AG09309 (cell line): Measurements from ENCODE around the gene TPM2.

Source experiments
- DNase-seq: peaks from one replicate; pipeline ENCODE4 v3.0.0-alpha.2; 2010; ENCODE audit warnings: low read depth
- H3K4me3 ChIP-seq: 2 replicates; pipeline ENCODE4 v1.5.1; 2011; ENCODE audit warnings: mild to moderate bottlenecking, low read depth, low read length, moderate library complexity; ENCODE audit not compliant: control insufficient read depth
- TF ChIP-seq, protein P1 (sequence below): IDR thresholded peaks from 2 replicates; pipeline ENCODE4 v1.5.1; 2011; ENCODE audit warnings: mild to moderate bottlenecking, low read depth, low read length, inconsistent platforms; ENCODE audit not compliant: insufficient read depth, control insufficient read depth; ENCODE audit errors: missing control alignments

Gene TPM2

DNA sequence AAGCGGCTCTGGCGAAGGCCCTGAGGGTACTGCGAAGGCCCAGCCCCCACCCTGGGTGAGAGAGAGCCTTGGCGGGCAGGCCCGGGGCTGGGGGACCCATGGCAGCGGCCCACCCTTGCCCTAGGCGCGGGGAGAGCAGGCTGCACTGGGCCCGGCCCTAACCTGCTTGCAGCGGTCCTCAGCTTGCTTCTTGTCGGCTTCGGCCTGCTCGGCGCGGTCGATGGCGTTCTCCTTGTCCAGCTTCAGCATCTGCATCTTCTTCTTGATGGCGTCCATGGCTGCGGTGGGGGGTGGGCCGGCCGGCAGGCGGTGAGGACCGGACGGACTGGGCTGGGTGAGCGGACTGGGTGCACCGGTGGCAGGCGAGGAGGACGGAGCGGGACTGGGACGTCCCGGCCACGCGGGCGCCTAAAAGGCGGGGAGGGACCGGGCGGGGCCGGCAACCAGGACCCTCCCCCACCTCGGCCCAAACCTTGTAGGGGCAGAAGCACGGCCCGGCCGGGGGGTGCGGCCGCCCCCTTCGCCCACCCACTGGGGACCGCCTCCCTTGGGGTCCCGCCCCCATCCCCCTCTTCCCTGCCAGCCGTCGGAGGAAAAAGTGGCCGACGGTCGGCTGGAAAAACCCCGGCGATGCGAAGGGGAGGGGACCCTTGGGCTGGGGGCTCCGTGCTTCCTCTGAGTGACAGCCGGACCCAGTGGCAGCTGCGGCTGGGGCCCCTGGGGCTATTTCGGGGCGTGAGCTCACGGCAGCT, at the start of gene TPM2:
TSS of gene TPM2 (minus strand) at position 384 of the 752 bp plus-strand sequence. CDS start at position 276, 108 bp downstream.
- H3K4me3 ChIP-seq, result peak within 1 kb of the TSS; percentile 81
- no peak for DNase-seq
- TF ChIP-seq, protein P1, sequence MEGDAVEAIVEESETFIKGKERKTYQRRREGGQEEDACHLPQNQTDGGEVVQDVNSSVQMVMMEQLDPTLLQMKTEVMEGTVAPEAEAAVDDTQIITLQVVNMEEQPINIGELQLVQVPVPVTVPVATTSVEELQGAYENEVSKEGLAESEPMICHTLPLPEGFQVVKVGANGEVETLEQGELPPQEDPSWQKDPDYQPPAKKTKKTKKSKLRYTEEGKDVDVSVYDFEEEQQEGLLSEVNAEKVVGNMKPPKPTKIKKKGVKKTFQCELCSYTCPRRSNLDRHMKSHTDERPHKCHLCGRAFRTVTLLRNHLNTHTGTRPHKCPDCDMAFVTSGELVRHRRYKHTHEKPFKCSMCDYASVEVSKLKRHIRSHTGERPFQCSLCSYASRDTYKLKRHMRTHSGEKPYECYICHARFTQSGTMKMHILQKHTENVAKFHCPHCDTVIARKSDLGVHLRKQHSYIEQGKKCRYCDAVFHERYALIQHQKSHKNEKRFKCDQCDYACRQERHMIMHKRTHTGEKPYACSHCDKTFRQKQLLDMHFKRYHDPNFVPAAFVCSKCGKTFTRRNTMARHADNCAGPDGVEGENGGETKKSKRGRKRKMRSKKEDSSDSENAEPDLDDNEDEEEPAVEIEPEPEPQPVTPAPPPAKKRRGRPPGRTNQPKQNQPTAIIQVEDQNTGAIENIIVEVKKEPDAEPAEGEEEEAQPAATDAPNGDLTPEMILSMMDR, result no peak

DNA sequence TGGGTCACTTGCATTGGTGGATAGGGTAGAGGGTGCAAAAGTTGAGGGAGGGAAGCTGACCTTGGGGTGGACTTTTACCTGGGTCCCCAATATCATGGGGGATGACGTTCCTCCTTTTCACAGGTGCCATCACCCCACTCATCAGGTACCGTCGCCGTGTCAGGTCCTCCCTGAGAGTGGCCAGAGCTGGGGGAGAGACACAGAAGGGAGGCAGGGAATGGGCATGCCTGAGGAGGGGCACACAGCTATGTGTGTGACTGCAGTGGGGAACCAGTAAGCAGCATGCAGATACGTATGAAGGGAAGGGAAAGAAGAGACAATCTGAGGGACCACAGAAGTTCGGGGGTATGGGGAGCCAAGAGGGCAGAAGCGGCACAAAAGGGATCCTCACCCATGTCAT, 49.2 kb upstream of the TPM2 start:
- DNase-seq, result no peak
- TF ChIP-seq, protein P1, result no peak
- H3K4me3 ChIP-seq, result no peak overlapping the region

DNA sequence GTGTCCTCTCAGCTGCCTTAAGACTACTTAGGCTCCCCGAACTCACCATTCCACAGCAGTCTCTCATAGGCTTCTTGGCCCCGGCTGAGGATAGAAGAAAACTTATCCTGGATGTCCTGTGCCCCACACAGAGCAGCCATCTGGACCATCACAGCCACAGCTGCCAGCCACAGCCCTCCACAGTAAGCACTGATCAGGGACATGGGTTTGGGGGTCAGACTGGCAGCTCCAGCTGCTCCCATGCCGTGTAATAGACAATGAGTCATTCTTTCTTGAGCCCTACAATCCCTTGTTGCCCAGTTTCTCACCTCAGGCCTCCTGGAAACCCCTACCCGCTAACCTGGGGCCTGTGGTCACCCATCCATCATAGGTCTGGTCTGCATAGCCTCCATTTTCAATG, 48.5 kb upstream of the TPM2 start:
- TF ChIP-seq, protein P1, result no peak
- no peak overlapping the region for H3K4me3 ChIP-seq
- DNase-seq, result no peak

DNA sequence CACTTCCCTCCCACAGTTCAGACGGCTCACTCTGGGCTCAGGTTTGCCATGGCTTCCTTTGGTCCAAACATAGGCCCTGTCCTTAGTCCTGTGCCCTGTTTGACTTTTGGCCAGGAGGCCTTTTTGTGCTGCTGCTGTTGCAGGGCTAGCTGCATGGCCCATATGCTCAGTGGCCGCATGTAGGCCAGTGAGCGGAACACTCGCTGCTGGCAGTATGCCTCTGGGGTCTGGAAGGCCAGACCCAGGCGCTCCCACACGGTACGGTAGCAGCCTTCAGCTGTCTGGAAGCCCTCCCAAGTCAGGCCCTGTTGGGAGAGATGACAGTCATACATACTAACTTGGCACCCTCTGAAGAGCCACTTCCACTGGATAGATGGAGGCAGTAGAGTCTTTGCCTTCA, 47.4 kb upstream of the TPM2 start:
- DNase-seq, result no peak
- H3K4me3 ChIP-seq, result no peak overlapping the region
- TF ChIP-seq, protein P1, result no peak

DNA sequence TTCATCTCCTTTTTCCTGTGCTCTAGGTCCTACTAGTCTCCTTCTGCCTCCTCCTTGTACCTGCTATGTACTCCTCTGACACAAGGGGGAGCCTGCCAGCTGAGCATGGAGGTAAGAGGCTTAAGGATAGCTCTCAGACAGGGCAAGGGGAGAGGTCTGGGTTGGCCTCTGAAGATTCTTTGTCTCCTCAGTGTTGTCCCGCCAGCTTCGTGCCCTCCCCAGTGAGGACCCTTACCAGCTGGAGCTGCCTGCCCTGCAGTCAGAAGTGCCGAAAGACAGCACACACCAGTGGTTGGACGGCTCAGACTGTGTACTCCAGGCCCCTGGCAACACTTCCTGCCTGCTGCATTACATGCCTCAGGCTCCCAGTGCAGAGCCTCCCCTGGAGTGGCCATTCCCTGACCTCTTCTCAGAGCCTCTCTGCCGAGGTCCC, 46.5 kb upstream of the TPM2 start:
- TF ChIP-seq, protein P1, result peak; percentile 94
- no peak overlapping the region for H3K4me3 ChIP-seq
- peak; percentile 32 for DNase-seq

DNA sequence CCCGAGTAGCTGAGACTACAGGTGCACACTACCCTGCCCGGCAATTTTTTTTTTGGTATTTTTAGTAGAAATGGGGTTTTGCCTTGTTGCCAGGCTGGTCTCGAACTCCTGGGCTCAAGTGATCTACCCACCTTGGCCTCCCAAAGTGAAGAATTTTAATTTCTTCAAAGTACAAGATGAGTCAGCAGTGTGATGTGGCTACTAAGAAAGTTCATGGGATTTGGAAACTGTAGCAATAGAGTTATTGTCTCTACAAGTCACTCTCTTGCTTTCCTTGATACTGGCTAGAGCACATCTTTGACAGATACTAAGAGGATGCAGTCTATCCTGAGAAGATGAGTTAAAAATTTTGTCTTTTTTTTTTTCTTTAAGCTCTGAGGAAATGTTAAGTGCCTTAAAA, 44.4 kb upstream of the TPM2 start:
- no peak overlapping the region; the same call in 1 of the 2 replicates for H3K4me3 ChIP-seq
- TF ChIP-seq, protein P1, result no peak
- DNase-seq, result no peak
